HG02885 (cell line): ENCODE results near the gene POLR2I.
A peak's percentile ranks its signal among the peaks of the same experiment; 100 is the strongest.

Source experiments
- ATAC-seq: cut with Tn5 transposase; IDR thresholded peaks from one replicate; pipeline ENCODE4 v1.9.1; 2021; ENCODE audit warnings: mild to moderate bottlenecking; ENCODE audit not compliant: unreplicated experiment, poor library complexity

POLR2I gene

DNA sequence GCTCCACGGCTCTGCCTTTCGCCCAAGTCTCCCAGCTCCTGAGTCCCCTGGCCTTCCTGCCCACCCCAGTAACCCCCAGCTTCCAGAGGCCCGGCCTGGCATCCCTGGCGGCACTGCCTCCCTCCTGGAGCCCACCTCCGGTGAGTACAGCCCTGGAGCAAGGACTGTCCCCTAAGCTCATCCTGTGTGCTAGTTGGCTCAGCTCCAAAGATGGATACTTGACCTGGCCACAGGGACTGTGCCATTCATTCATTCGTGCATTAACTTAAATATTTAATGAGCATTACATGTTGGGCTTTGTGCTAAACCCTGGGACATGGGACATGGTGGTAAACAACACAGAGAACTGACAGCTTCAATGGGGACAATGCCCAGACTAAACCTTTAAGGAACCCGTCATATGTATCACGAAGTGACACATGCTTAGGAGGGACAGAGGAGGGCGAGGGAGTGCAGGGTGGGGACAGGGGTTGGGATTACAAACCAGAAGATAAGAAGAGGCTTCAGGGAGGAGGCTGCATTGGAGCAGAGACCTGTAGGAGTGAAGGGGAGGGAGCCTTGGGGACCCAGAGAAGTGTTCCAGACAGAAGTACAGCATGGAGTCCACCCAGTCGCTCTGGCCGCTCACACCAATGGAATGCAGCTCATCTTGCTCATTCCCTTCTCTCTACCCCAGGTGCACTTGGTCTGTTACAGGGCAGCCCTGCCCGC, 10.7 kb downstream of the POLR2I start:
- ATAC-seq, result no peak

DNA sequence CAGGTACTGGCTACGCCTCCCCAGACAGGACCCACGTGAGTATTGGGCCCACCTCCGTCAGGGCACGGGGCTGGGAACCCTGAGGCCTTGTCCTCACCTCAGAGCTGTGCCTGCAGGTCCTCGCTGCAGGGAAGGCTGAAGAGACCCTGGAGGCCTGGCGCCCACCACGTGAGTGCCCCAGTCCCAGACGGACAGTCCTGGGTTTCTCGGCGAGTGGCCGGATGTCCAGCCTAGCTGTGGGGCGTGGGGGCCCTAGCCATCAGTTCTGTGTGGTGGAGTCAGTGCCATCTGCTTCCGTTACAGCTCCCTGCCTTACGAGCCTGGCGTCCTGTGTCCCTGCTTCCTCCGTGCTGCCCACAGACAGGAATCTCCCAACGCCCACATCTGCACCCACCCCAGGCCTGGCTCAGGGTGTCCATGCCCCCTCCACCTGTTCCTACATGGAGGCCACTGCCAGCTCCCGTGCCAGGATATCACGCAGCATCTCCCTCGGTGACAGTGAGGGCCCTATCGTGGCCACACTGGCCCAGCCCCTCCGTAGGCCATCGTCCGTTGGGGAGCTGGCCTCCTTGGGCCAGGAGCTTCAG, 11.5 kb downstream of the POLR2I start:
- no peak for ATAC-seq

DNA sequence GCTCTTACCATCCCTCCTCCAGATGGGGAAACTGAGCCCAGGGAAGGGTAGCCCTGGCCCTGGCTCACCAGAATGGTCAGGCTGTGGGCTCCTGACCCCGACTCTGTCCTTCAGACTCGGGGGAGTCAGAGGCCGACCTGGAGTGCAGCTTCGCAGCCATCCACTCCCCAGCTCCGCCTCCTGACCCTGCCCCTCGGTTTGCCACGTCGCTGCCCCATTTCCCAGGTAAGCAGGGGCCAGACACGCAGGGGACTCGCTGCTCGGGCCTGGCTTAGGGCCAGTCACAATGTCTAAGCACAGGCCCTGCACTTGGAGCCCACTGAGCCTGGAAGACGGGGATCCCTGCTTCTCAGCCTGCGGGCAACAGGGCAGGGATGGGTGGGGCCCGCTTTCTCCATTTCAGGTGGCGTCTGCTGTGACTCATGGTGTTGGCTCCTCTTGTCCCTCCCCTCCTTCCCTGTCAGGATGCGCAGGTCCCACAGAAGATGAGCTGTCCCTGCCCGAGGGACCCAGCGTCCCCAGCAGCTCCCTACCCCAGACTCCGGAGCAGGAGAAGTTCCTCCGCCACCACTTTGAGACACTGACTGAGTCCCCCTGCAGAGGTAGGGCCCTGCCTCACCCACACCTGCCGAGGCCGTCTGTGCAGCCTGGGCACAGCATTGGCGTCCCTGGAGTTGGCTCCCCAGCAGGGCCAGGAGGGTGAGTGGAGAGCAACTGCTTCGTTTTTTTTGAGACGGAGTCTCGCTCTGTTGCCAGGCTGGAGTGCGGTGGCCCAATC, 12.9 kb downstream of the POLR2I start:
- no peak for ATAC-seq

DNA sequence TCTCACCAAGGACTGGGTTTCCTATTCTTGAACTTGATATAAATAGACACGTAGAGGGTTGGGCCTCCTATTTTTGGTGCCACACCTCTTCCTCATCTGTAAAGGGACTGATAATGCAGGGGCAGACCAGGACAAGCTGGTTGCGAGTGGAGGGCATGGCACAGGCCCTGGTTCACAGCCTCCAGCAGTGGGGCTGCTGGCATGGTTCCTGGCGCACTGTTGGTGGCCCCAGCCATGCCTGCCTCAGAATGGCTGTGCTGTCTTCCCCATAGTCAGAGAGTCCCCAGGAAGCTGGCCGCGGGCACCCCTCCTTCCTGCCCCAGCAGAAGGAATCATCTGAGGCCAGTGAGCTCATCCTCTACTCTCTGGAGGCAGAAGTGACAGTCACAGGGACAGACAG, 14.2 kb downstream of the POLR2I start:
- no peak for ATAC-seq

DNA sequence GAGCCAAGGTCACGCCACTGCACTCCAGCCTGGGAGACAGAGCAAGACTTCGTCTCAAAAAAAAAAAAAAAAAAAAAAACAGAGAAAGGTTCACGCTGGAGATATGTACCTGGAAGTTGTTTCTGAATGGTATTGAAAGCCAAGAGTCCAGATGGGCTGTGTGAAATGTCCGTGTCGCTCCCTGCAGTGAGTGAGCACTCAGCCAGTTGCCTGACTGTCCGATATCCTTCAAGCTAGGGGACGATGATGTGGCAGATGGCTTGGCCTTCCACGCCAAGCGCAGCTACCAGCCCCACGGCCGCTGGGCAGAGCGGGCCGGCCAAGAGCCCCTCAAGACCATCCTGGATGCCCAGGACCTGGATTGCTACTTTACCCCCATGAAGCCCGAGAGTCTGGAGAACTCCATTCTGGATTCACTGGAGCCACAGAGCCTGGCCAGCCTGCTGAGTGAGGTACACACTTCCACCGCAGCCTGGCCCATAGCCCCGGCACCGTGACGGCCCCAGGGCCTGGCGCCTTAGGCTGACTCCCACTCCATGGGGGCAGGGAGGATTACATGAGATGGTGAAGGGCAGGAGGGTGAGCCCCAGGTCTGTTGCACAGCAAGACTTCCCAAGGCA, 15.4 kb downstream of the POLR2I start:
- ATAC-seq, result no peak

DNA sequence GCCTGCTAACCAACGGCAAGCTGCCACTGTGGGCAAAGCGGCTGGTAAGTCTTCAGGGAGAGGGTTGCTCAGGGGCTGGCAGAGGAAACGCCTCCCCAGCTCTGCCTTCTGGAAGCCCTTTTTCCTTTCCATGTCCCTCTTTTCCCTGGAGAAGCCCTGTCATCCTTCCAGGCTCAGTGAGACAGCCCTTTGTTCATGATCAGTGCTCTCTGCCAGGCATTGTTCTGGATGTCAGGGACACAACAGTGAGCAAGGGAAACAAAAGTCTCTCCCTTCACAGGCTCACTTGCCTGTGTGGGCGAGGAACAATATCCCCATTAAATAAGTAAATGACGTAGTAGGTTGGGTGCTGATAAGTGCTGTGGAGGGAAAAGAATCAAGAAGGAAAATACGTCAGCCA, 17.6 kb downstream of the POLR2I start:
- ATAC-seq, result no peak

DNA sequence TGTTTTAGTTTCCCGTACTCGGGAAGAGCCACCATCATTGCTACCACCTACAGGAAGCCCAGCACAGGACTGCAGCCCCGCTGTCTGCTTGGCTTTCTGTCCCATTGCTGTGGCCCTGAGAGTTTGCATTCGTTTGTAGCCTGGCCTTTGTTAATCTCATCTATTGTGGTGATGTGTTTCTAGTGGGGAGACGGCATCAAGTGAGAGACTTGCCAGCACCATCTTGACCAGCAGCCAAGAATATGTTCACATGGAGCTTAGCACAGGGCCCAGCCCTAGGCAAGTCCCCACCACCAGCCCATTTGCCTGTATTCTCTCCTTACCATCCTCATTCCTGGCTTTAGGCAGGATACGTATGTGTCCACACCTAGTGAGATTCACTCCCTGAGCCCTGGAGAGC, 21.0 kb downstream of the POLR2I start:
- no peak for ATAC-seq

DNA sequence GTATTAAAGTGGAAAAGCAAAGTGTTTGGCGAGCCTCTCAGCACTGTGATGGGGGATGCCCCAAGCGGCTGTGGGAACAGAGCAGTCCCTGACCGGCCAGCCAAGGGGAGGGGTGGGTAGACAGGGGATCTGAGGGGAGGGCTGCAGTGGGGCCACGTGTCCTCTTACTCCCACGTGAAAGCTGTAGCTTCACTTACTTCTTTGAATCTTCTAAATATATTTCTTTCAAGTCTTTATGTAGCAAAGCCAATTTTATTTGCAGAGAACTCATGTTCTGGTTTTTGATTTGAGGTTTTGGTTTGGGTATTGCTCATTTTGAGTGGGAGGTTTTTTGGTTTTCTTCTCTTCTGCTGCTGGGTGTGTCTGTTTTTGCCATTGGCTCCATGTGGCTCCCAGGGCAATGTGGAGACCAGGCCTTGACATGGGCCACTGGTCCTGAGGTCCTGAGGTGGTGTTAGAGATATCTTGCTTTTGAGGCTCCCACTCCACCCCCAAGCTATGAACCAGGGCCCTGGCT, 21.5 kb downstream of the POLR2I start:
- ATAC-seq, result peak; percentile 54

DNA sequence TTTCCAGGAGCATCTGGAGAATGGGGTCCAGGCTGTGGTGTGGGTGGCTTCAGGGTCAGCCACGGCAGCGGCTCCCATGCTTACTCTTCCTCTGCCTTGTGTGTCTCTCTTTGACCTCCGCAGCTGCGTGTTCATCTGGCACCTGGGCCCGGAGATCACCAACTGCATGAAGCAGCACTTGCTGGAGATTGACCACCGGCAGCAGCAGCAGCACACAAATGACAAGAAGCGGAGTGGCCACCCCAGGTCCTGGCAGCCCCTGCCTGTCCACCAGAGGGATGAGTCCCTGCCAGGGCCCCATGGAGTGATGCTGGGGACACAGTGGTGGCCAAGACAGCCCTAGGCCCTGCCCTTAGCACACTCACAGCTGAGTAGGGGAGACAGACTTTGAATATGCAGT, 22.1 kb downstream of the POLR2I start:
- ATAC-seq, result no peak

DNA sequence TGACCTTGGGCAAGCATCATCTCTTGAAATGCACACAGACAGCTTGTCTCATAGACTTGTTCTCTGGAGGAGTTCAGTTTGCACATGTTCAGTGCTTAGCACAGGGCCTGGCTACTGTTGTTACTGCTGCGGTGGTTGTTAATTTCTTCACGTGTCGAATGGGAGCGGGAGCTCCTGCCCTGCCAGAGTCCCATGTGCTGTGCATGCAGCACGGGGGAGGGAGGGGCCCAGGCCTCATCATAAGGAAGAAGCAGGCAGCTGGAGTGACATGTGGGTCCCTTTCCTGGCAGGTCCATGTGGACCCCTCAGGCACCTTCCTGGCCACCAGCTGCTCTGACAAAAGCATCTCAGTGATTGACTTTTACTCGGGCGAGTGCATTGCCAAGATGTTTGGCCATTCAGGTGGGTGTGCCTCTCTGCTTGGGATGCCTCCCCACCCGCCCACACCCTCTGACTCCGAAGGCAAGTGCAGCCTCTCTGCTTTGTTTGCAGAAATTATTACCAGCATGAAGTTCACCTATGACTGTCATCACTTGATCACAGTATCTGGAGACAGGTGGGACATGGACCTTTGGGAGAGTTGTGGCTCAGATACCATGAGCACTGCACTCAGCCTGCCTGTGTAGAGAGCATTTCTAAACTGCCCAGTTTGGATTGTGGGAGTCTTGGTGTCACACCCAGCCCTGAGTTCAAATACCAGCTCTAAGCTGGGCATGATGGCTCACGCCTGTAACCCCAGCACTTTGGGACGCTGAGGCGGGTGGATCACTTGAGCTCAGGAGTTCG, 23.6 kb downstream of the POLR2I start:
- ATAC-seq, result no peak

DNA sequence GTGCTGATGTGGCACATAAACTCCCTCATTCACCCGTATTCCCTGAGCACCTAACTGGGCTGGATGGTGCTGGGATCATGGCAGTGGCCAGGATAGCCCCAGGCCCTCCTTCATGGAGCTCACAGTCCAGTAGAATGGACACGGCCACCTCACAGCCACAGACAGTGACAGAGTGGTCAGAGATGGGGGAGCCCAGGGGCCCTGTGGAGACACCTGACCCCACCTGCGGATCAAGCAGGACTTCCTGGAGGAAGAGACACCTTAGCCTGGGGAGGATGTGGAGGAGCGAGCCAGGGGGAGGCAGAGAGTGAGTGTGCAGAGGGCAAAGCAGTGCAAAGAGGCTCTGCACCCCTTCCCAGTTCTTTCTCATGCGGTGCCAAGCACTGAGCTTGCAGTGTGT, 24.8 kb downstream of the POLR2I start:
- no peak for ATAC-seq

DNA sequence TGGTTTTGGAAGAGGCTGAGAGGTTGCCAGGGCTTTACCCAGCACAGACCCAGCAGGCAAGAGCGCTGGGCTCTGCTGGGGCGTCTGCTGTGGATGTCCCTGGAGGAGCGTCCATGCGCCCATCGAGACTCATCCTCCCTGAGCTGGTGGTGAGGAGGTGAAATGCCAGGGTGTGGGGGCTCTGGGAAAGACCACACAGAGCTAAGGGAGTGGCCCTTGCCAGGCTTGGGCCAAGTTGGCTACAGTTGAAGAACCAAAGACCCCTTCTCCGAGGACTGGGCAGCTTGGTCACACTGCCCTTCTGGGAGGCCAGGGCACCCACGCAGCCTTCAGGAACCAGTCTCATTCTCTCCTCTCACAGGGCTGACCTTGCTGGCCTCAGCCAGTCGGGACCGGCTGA, 28.3 kb downstream of the POLR2I start:
- no peak for ATAC-seq

DNA sequence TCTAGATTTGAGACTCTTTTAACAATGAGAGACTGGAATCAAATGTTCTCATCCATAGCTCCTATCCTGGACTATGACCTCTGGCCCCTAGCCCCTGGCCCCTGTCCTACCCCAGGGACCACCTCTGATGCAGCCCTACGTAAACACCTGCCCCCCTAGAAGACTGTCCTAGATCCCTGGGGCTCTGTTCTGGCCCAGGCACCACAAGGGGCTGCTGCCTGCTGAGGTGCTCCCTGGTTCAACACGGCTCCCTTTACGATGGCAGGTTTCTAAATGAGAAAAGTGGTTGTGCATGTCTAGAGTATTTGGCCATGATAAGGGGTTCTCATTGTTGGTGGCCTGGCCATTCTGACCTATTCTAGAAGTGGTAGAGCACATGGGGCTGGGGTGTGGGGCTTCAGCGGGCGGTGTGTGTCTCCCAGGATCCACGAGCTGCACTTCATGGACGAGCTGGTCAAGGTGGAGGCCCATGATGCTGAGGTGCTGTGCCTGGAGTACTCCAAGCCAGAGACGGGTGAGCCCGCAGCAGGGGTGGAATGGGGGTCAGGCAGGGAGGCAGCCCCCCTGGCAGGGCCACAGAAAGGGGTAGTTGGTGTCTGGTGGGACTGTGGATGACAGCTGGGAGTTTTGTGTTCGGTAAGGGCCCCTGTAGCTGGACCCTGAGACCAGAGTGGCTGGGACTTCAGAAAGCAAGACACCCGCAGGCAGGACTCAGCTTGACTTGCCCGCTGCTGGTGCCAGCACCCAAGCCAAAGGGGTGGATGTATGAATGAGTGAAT, 30.3 kb downstream of the POLR2I start:
- no peak for ATAC-seq

DNA sequence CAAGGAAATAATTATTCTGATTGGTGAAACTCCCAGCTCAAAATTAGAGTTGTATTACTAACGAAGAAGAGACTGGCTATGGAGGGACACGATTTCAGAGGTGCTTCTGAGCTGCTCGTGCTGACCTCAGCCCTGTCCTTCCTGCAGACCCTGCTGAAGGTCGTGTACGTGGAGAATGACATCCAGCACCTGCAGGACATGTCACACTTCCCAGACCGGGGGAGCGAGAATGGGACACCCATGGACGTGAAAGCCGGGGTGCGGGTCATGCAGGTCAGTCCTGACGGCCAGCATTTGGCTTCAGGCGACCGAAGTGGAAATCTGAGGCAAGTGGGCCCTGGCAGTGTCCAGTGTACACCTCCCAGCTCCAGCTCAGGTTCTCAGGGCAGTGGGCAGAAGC, 31.8 kb downstream of the POLR2I start:
- no peak for ATAC-seq

DNA sequence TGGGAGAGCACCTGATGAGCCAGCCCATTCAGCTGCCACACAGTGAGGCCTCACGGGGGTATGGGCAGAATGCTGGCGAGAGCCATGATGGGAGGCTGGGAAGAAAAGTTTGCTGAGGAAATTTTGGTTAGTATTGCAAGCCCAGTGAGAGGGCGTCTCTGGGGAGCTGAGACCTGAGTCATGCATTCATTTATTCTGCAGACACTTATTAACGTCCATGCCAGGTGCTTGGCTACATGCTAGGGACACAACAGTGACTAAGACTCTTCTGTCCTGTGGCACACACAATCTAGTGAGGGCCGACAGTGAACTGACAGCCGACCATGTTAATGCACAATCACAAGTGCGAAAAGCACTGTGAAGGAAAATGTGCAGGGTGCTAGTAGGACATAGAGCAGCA, 32.8 kb downstream of the POLR2I start:
- ATAC-seq, result no peak

DNA sequence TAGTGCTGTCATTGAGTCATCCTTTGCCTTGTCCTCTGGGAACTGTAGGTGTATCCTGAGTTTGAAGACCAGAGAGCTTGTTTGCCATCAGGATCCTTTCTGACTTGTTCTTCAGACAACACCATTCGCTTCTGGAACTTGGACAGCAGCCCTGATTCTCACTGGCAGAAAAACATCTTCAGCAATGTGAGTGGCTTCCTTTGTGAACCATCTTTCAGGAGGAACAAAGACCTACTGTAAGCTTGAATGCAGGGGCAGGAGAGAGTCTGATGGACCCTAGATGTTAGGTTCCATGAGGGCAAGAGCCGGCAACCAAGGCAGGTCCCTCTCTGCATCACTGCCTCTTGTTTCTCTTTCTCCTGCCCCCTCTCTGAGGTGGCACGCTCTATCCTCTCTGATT, 33.3 kb downstream of the POLR2I start:
- ATAC-seq, result no peak

DNA sequence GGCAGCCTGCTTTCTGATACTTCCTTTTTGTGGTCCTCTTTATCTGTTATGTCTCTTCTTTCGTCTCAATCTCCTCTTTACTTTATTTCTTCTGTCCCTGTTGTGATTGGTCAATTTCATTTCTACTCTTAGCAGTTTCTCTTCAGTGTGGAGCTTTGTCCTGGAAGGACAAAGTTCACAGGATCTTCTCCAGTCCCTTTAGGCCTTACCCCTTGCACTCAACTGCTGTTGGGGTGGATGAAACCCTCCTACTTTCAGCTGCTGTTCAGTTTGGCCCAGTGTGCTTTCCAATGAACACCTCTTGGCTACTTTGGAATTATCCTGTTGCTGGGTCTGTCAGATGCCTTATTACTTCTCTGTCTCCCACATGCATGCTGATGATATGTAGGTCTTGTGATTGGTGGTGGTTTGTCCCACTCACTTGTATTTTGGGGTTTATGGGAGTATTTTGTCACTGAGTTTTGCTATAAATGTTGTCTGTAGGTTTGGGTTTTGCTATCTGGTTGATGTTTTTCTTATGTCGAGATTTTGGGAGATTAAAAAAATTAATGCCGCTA, 35.2 kb downstream of the POLR2I start:
- no peak for ATAC-seq

DNA sequence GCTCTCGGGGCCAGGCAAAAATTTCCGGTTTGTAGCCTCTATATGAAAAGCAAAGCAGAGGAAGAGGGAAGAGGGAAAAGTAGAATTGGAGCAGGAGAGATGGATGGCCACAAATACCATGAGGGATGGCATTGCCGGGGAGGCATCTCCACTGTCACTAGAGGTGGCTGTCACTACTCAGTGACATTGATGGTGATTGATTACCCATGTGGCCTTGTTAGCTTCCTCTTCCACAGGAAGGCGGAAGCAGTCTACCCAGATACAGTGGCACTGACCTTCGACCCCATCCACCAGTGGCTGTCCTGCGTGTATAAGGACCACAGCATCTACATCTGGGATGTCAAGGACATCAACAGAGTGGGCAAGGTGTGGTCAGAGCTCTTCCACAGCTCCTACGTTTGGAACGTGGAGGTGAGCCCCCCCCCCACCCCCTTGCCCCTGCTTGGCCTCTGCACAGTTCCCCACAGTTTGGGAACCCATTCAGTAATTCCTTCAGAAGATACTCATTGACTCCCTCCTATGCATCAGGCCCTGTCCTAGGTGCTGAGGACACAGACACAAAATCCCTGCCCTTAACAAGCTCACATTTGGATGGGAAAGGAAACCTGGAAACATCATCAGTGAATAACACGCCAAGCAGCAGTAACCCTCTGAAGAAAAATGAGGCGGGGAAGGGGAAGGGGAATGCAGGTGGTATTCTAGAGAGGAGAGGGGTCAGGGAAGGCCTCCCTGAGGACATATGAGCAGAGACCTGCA, 41.4 kb downstream of the POLR2I start:
- no peak for ATAC-seq
